Muscle layer of duodenum (tissue), 2 donors: Measurements from ENCODE around the gene HLCS.
A peak's percentile ranks its signal among the peaks of the same experiment; 100 is the strongest.

Source experiments
- H3K27ac ChIP-seq: one replicate; pipeline ENCODE4 v1.7.0; 2013; ENCODE audit warnings: mild to moderate bottlenecking, low read length
- H3K27me3 ChIP-seq: one replicate; pipeline ENCODE4 v1.7.0; 2013; ENCODE audit warnings: low read depth, mild to moderate bottlenecking, control low read depth, low read length
- H3K36me3 ChIP-seq, 2 donors: one replicate each; pipeline ENCODE4 v1.7.0; 2013; ENCODE audit warnings: low read length in 2 of 2, control low read depth in 1 of 2, mild to moderate bottlenecking in 1 of 2; ENCODE audit not compliant: insufficient read depth in 2 of 2, control insufficient read depth in 1 of 2
- H3K4me1 ChIP-seq, 2 donors: one replicate each; pipeline ENCODE4 v1.7.0; 2013; ENCODE audit warnings: low read length in 2 of 2, mild to moderate bottlenecking in 2 of 2, control low read depth in 1 of 2, moderate library complexity in 1 of 2; ENCODE audit not compliant: insufficient read depth in 2 of 2, control insufficient read depth in 1 of 2
- H3K4me3 ChIP-seq, 2 donors: one replicate each; pipeline ENCODE4 v1.7.0; 2013; ENCODE audit warnings: low read length in 2 of 2, low read depth in 1 of 2, mild to moderate bottlenecking in 1 of 2
- H3K9me3 ChIP-seq, 2 donors: one replicate each; pipeline ENCODE4 v1.7.0; 2013; ENCODE audit warnings: low read length in 2 of 2, control low read depth in 1 of 2, mild to moderate bottlenecking in 1 of 2; ENCODE audit not compliant: control insufficient read depth in 1 of 2
- donor health status: healthy.

HLCS gene

DNA sequence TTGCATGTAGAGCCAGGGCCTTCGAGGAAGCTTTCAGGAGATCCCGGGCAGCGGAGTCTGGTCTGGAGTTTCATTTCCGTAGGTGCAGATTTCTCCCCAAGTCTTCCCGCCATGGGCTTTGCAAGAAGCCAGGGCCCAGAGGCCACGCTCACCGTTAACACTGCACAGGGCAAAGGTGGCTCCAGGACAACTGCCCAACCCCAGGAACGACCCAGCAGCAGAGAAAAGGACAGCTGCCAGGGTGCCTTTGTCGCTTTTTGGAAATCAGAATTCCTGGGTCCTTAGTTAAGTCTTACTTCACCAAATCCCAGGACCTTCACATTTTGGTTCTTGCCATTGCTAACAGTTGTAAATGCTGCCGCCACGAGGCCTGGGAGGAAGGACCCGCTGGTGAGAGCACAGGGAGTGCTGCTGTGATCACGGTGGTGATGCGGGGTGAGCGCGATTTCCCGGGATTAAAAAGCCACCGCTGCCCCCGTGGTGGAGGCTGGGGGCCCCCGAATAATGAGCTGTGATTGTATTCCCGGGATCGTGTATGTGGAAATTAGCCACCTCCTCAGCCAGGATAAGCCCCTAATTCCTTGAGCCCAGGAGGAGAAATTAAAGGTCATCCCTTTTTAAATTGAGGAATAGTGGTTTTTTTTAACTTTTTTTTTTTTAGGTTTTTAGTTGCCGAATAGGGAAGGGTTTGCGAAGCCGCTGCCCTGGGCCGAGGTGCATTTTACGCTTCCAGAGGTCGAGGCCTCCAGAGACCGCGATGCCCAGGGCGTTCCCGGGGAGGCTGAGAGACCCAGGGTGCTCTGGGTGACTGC lies 259.3 kb downstream of the HLCS start:
- H3K4me3 ChIP-seq, result no peak overlapping the region
- no peaks in the 10 kb centered on the region for H3K9me3 ChIP-seq
- H3K27me3 ChIP-seq, result peaks cover 98% of the 10 kb centered on the region
- peaks cover 0 to 61% of the 10 kb centered on the region in 2 donors for H3K4me1 ChIP-seq
- H3K27ac ChIP-seq, result no peak overlapping the region
- no peaks in the 10 kb centered on the region for H3K36me3 ChIP-seq

GRCh38 chr21:36706482-36706852 lies 260.0 kb downstream of the HLCS start:
- H3K9me3 ChIP-seq, result no peaks in the 10 kb centered on the region
- no peaks in the 10 kb centered on the region for H3K36me3 ChIP-seq
- H3K27me3 ChIP-seq, result peaks cover 99% of the 10 kb centered on the region
- peaks cover 0 to 65% of the 10 kb centered on the region in 2 donors for H3K4me1 ChIP-seq
- H3K4me3 ChIP-seq, result no peak overlapping the region
- no peak overlapping the region for H3K27ac ChIP-seq

- Histone ChIP-seq H3K27me3 (peaks cover 99% of the 10 kb centered on the region), H3K4me1 (peaks cover 0 to 71% of the 10 kb centered on the region in 2 donors), H3K9me3 (no peaks in the 10 kb centered on the region), H3K36me3 (no peaks in the 10 kb centered on the region), H3K4me3 (no peak overlapping the region), H3K27ac (no peak overlapping the region)
These were observed 260.6 kb downstream of the HLCS start for GRCh38 chr21:36705679-36706481.

DNA sequence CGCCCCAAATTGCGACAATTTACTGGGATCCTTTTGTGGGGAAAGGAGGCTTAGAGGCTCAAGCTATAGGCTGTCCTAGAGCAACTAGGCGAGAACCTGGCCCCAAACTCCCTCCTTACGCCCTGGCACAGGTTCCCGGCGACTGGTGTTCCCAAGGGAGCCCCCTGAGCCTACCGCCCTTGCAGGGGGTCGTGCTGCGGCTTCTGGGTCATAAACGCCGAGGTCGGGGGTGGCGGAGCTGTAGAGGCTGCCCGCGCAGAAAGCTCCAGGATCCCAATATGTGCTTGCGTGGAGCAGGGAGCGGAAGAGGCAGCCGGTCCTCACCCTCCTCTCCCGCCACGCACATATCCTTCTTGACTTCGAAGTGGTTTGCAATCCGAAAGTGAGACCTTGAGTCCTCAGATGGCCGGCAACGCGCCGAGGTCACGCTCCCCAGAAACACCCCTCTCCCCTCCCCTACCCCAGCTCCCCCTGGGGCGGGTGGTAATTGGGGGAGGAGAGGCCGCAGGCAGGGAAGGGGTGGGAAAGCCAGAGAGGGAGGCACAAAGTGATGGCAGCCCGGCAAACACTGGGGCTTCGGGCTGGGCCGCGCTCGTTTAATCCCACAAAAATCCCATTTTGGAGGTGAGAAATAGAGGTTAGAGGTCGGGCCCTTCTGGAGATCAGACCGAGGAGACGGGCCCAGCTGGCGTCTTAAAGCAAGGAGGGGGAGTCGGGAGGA lies 261.4 kb downstream of the HLCS start:
- Histone ChIP-seq H3K9me3 (no peaks in the 10 kb centered on the region), H3K4me3 (peak overlapping the region in 1 of 2 donors; percentile 45), H3K27me3 (peaks cover 96% of the 10 kb centered on the region), H3K36me3 (no peaks in the 10 kb centered on the region), H3K4me1 (peaks cover 0 to 72% of the 10 kb centered on the region in 2 donors), H3K27ac (no peak overlapping the region)

DNA sequence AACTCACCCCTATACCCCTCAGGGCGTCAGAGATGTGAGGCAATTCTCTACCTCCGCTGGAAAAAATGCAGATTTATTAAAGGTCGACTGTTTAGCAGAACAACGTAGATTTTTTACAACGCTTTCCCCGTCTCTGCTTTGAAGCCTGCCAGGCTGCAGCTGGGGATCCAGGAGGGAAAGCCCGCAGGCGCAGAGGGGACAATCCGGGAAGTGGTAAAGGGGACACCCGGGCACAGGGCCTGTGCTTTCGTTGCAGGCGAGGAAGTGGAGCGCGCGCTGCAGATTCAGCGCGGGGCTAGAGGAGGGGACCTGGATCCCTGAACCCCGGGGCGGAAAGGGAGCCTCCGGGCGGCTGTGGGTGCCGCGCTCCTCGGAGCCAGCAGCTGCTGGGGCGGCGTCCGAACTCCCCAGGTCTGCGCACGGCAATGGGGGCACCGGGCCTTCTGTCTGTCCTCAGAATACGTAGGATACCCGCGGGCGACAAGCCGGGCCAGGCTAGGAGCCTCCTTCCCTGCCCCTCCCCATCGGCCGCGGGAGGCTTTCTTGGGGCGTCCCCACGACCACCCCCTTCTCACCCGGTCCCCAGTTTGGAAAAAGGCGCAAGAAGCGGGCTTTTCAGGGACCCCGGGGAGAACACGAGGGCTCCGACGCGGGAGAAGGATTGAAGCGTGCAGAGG lies 262.1 kb downstream of the HLCS start:
- Histone ChIP-seq H3K27ac (no peak overlapping the region), H3K27me3 (peaks cover 89% of the 10 kb centered on the region), H3K36me3 (no peaks in the 10 kb centered on the region), H3K9me3 (no peaks in the 10 kb centered on the region), H3K4me3 (peak overlapping the region in 1 of 2 donors; percentile 45), H3K4me1 (peaks cover 0 to 74% of the 10 kb centered on the region in 2 donors)

DNA sequence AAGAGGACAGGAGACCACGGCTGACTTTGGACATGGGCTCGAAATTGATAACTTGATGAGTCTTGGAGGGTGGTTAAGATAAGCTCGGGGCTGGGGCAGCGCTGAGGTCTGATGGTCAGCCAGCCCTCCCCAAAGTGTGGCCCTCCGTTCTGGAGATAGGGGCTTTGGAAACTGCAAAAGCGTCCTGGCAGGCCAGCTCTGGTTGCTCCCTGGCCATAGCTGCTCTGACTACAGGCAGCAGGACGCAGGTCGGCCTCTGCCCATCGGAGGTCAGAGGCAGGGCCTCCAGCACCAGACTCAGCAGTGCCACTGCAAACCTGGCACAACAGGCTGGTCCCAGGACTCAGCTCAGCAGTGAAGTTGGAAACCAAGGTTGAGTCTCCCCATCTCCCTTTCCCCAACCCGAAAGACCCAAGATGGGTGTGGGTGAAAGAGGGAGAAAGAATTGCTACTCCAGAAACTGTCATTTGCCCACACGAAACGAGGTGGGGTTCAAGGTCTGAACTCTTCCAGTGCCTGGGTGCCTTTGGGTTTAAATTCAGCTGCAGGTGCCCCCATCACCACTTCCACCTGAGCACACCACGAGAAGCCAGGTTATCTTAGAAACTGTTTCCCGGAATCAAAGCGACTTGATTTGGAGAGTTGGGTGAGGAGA lies 262.7 kb downstream of the HLCS start:
- H3K27ac ChIP-seq, result no peak overlapping the region
- H3K4me1 ChIP-seq, result peaks cover 0 to 73% of the 10 kb centered on the region in 2 donors
- no peaks in the 10 kb centered on the region for H3K36me3 ChIP-seq

DNA sequence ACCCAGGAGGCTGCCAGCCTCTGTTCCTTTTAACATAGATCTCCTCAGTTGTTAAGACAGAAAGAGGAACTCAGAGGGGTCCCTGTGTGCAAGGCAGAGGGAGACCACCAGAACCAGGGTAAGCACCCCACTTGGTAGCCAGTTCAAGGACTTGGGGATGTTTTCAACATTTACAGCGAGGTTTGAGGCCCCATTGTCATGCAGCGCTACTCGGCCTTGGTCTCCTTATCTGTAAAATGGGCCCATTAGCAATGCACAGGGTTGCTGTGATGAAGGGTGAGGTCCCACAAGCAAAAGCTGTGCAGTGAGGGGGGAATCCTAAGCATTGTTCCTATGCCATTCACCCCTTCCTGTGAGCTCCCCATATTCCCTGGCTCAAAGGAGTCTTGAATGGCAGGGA lies 263.3 kb downstream of the HLCS start:
- Histone ChIP-seq H3K36me3 (no peaks in the 10 kb centered on the region), H3K9me3 (no peaks in the 10 kb centered on the region), H3K27ac (no peak overlapping the region), H3K4me3 (no peak overlapping the region), H3K27me3 (peaks cover 86% of the 10 kb centered on the region), H3K4me1 (peaks cover 0 to 73% of the 10 kb centered on the region in 2 donors)

More for the DNA sequence above, 262.7 kb downstream of the HLCS start:
- peaks cover 87% of the 10 kb centered on the region for H3K27me3 ChIP-seq
- H3K4me3 ChIP-seq, result no peak overlapping the region
- H3K9me3 ChIP-seq, result no peaks in the 10 kb centered on the region

GRCh38 chr21:36702622-36702968 lies 263.9 kb downstream of the HLCS start:
- no peaks in the 10 kb centered on the region for H3K9me3 ChIP-seq
- no peak overlapping the region for H3K27ac ChIP-seq
- H3K27me3 ChIP-seq, result peaks cover 87% of the 10 kb centered on the region
- no peak overlapping the region for H3K4me3 ChIP-seq
- no peaks in the 10 kb centered on the region for H3K36me3 ChIP-seq
- H3K4me1 ChIP-seq, result peaks cover 0 to 73% of the 10 kb centered on the region in 2 donors

DNA sequence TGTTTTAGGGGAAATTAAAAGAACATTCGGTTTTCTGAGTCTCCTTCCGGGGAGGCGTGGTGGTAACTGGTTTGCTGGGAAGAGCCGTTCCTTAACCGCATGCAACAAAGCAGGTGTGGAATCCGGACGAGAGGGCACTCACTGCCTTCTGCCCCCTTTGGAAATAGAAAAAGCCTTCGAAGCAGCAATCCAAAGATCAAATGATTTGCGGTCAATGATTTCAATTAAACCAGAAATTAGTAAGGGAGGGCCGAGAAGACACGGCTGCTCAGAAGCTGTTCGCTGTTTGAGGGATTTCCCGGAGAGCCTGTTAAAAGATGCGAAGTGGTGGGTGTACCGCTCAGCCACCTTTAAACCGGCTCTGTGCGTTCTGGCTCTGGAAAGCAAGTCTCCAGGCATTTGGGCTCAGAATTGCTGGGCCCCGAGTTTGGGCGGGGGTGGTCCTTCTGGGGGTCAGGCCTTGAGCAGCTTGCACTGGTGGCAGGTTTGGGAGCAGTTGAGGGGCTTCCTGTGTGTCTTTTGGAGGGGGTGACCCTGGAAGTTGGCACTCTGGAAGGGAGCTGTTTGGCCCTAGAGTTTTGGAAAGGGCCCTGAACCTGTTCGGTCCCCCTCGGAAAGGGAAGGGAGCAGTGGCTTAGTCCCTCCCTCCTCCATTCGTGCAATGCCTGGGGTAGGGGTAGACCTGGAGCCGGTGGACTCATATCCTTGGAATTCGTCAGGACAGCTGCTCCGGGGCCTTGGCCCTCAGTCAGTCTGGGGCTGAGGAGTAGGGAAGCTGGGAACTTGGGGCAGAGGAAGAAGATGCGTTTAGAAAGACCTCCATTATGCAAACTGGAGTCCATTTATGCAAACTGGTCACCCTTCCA lies 264.5 kb downstream of the HLCS start:
- H3K9me3 ChIP-seq, result no peaks in the 10 kb centered on the region
- no peak overlapping the region for H3K27ac ChIP-seq
- peak overlapping the region in 1 of 2 donors; percentile 64 for H3K4me3 ChIP-seq
- no peaks in the 10 kb centered on the region for H3K36me3 ChIP-seq
- peaks cover 0 to 73% of the 10 kb centered on the region in 2 donors for H3K4me1 ChIP-seq
- H3K27me3 ChIP-seq, result peaks cover 87% of the 10 kb centered on the region
